SH-SY5Y (cell line): ENCODE measurements around the gene FAM20A.

Source experiments
- GATA2 ChIP-seq: IDR thresholded peaks from 2 replicates; pipeline ENCODE4 v1.6.1; 2011; ENCODE audit warnings: mild to moderate bottlenecking, low read depth, low read length
- GATA3 ChIP-seq: IDR thresholded peaks from 2 replicates; pipeline ENCODE4 v1.6.1; 2011; ENCODE audit warnings: low read depth, mild to moderate bottlenecking, low read length, moderate library complexity

Gene FAM20A

DNA sequence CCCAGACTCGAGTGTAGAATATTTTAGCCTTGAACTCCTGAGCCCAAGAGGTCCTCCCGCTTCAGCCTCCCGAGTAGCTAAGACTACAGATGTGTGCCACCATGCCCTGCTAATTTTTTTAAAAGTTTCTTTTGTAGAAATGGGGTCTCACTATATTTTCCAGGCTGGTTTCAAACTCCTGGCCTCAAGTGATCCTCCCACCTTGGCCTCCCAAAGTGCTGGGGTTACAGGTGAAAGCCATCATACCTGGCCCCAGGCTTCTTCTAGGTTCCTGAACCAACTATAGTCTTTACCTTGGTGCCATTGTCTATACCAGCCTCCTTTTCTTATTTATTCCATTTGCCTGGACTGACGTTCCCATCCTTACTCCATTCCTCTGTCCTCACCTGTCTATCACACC lies 106.1 kb downstream of the FAM20A start:
- TF ChIP-seq GATA2, result no peak
- TF ChIP-seq GATA3, result no peak

DNA sequence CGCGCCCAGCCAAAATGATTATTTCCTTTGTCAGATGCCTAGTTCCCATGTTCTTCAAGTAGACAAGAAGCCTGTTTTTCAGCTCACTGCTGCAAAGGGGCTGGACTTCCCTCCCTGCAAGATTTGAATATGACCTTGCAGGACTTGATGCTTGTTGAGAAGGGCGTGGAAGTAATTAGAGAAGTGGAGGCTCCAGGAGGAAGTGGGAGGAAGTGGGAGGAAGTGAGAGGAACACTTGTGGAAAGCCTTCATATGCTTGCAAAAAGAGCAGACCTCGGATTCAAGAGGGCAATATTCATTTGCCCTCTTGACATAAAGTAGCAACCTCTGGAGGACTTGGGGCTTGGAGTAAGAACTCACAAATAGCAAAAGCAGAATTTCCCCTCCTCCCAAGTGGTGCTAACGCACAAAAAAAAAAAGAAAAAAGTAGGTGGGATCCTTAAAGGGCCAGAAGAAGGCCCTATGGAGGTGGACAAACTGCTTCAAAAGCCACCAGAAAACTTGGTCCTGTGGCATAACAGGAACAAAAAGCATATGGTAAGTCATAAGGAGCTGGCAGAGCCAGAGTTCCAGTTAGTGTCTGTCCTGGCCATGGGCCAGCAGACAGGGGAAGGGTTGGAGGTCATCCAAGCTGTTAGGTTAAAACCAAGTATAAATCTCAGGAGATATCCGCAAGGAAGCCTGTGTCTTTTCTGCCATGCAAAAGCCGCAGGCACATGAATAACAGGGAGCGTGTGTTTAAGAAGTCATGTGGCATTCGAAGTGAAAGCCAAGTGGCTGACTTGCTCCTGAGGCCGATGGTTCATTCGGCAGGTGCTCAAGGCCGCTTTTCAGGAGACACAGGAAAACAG lies 109.6 kb downstream of the FAM20A start:
- TF ChIP-seq GATA2 (no peak), GATA3 (no peak)

DNA sequence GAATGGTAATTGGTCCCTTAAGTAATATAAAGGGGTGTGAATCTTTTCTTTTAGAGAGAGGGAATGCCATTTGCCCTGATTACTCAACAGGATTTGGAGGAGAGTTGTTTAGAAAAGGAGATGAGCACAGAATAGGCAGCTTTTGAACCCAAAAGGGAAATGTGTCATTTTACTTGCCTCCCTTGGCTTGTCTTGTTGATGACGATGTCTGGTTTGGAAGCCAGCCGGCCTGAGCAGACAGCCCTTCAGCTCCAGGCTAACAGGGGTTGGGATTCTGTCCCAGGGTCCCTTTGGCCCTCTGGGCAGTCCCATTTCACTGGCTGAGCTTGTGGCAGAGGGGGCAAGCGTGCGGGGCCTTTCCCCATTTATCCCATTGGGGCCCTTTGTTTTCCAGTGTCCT lies 111.2 kb downstream of the FAM20A start:
- TF ChIP-seq GATA2 (no peak), GATA3 (no peak)
